ENCODE results near the gene SCN2B. TPM values are rescaled to one million over a fixed set of nuclear protein-coding genes. Genes with fewer than 3 reads are reported as not detected.

The SCN2B gene
- total RNA-seq, 1 donor from 2014 or later, result under 0.01 TPM

DNA sequence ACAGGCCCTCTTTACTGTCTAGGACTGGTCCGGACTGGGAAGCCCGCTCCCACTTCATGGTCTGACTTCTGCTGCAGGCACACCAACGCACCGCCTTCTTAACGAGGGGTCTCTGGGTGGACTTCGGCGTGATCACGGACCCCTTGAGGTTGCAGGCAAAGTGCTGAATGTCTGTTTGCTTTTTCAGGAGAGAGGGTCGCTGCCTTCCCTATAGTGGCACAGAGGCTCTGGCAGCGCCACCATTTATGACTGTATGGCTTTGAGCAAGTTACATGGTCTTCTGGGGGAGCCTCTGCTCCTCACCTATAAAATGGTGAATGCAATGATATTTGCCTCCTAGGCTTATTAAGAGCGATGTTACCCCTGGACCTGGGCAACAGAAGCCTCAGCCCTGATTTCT, 22.5 kb downstream of the SCN2B start:
- TF ChIP-seq, protein P1, sequence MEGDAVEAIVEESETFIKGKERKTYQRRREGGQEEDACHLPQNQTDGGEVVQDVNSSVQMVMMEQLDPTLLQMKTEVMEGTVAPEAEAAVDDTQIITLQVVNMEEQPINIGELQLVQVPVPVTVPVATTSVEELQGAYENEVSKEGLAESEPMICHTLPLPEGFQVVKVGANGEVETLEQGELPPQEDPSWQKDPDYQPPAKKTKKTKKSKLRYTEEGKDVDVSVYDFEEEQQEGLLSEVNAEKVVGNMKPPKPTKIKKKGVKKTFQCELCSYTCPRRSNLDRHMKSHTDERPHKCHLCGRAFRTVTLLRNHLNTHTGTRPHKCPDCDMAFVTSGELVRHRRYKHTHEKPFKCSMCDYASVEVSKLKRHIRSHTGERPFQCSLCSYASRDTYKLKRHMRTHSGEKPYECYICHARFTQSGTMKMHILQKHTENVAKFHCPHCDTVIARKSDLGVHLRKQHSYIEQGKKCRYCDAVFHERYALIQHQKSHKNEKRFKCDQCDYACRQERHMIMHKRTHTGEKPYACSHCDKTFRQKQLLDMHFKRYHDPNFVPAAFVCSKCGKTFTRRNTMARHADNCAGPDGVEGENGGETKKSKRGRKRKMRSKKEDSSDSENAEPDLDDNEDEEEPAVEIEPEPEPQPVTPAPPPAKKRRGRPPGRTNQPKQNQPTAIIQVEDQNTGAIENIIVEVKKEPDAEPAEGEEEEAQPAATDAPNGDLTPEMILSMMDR (conservative IDR thresholded peaks at IDR 0.05; ENCODE audit: low read depth, low read length), result no peak
- DNase-seq (ENCODE audit: low read depth), result no peak

DNA sequence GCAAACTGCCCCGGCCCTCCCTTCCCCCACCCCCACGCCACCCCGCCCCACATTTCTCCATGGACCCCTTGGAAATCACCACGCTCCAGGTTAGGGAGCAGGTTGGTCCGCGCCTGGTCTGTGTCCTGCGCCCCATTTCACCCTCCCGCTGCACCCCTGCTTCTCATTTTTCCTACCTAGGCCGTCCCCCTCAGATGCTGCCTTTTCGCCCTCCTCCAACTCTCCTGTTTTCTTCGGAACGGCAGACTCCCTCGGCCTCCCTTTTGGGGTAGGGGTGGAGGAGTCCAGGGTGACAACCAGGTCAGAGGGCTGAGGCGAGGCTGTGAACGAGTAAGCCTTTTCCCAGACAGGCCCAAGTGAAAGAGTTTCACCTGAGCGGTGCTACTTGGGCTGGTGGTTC, 22.9 kb downstream of the SCN2B start:
- DNase-seq (ENCODE audit: low read depth), result no peak
- TF ChIP-seq, protein P1 (conservative IDR thresholded peaks at IDR 0.05; ENCODE audit: low read depth, low read length), result no peak
- H3K4me3 ChIP-seq (ENCODE audit: low read depth, low read length), result no peak overlapping the region

More for the DNA sequence above, 22.5 kb downstream of the SCN2B start:
- no peak overlapping the region for H3K4me3 ChIP-seq (ENCODE audit: low read depth, low read length)

DNA sequence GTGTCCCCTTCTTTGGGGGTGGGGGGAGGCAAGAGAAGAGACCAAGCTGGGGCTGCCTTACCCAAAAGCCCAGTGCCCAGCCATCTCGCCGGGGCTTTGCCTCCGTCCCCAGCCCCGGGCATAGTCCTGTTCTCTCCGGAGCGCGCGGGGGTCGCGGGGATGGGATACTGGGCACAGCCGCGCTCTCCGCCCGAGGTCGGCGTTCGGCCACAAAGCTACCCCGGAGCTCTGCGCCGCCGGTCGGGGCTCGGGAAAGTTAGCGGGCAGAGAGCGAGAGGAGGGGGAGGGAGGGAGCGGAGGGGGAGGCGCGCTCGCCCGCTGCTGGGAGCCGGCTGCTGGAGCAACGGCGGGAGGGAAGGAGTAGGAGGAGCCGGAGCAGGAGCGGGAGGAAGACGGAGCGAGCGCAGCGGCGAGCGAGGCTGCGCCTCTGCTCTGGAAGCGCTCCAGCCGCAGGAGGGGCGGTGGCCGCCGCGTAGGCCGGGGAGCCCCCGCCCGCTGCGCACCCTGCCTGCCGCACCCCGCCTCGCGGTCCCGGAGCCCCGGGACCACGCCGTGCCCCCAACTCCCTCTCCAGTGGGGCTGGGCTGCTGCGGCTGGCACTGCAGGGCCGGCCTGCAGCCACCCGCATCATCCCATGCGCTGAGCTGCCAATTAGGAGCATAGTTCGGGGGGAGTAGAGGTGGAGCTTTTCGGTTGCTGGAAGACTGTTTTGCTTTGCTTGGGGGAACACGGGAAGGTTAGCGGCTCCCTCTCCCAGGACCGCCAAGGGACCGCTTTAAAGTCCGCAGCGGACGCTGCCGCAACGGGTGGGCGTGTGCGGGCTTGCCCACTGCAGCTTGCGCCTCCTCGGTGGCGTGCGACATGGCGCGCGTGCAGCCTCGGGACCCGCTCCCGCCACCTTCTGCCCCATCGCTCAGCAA, 23.6 kb downstream of the SCN2B start, which contains the start of gene SCN4B:
Gene SCN4B (minus strand): TSS at position 272 of the 920 bp plus-strand sequence. CDS start 150 bp downstream, at position 122.
- H3K4me3 ChIP-seq (ENCODE audit: low read depth, low read length), result peak within 1 kb of the TSS; percentile 31
- DNase-seq (ENCODE audit: low read depth), result no peak
- TF ChIP-seq, protein P1 (conservative IDR thresholded peaks at IDR 0.05; ENCODE audit: low read depth, low read length), result no peak

DNA sequence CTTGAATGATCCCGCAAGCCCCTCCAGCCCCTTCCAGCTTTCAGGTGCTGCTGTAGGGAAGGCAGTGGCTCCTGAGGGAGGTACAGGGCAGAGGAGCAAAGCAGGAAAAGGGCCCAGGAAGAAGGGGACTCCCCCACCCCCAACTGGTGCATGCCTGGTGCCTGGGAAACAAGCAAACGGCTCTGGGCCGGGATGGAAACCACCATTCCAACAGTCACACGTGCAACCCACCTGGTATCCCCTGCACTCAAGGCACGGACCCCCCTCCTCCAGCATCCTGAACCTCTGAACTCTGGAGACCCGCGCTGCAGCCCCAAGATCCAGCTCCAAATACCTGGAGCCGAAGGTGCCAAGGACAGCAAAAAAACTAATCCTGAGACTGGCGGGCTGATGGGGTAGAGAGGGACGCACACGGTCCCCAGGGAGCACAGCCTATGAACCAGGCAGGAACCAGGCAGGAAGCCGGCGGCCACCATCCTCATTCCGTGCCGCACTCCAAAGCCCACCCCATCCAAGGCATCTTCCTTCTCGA, 24.4 kb downstream of the SCN2B start:
- TF ChIP-seq, protein P1 (conservative IDR thresholded peaks at IDR 0.05; ENCODE audit: low read depth, low read length), result no peak
- H3K4me3 ChIP-seq (ENCODE audit: low read depth, low read length), result peak overlapping the region; percentile 31
- no peak for DNase-seq (ENCODE audit: low read depth)

DNA sequence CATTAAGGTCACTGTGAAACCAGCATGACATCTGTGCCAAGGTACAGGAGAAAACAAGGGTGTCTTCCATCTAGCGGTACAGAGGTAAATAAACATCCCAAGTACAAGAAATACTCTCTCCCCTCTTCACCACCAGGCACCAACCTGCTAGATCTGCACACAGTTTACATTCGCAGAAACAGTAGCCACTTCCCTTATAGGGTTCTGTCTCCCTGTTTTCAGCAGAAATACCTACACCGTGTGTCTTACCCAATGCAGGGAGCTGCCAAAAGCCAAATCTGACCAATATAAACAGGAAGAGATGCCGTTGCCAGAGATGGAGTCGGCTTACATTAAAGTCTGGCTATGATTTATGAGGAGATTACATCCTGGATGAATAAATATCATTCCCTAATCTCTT, 25.0 kb downstream of the SCN2B start:
- no peak for DNase-seq (ENCODE audit: low read depth)
- TF ChIP-seq, protein P1 (conservative IDR thresholded peaks at IDR 0.05; ENCODE audit: low read depth, low read length), result no peak
- H3K4me3 ChIP-seq (ENCODE audit: low read depth, low read length), result no peak overlapping the region

DNA sequence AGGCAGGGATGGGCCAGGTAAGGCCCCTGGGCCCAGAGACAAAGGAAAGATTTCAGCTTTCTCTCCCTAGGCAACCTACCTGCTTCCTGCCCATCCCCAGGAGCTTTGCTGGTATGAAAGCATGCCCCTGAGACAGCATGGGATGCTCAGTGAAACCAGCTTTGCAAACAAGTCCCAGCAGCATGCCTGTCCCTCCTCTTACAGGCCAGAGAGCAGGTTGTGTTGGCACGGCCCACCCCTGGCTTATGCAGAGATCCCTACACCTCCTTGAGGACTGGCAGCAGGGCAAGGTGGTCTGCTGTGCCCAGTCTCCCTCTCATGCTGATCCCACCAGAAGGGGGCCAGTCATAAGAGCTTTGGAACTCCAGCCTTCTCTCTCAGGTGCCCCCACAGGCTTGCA, 26.9 kb downstream of the SCN2B start:
- H3K4me3 ChIP-seq (ENCODE audit: low read depth, low read length), result no peak overlapping the region
- TF ChIP-seq, protein P1 (conservative IDR thresholded peaks at IDR 0.05; ENCODE audit: low read depth, low read length), result no peak
- no peak for DNase-seq (ENCODE audit: low read depth)
